OCI-LY7 (cell line): ENCODE measurements around the gene TRAPPC1. TPM values are rescaled to one million over a fixed set of nuclear protein-coding genes. Genes with fewer than 3 reads are reported as not detected.

Source experiments
- BruUV-seq: library from RNA; stranded (reverse); fragments of 400-500 nt; replicated peaks from 2 replicates; lab custom pipeline; 2021; lab: Mats Ljungman, UMichigan
- CTCF ChIA-PET: fragments of 300-600 bp; sonication (Branson Sonifier 250); formaldehyde crosslinking; loops from one replicate; lab custom pipeline; 2022; ENCODE audit warnings: antibody characterized with exemption; ENCODE audit not compliant: unreplicated experiment; lab: Charles Lee
- POLR2A ChIA-PET: fragments of 300-600 bp; sonication (Branson Sonifier 250); formaldehyde crosslinking; loops from one replicate; lab custom pipeline; 2022; ENCODE audit warnings: antibody characterized with exemption; lab: Charles Lee
- DNase-seq: peaks from one replicate; pipeline ENCODE4 v3.0.0-alpha.2; 2015; ENCODE audit warnings: low spot score
- H2AFZ ChIP-seq: fragments of 200-600 bp; sonication (generic), shearing (Covaris generic); 2 replicates; pipeline ENCODE4 v1.6.1; 2014; ENCODE audit warnings: mild to moderate bottlenecking, antibody characterized with exemption, low read length, moderate library complexity
- H3K27ac ChIP-seq: fragments of 200-600 bp; sonication (generic); 2 replicates; pipeline ENCODE4 v1.5.1; 2014; ENCODE audit warnings: mixed run types, low read depth, mild to moderate bottlenecking, moderate library complexity, low read length, inconsistent platforms; ENCODE audit not compliant: poor library complexity, severe bottlenecking
- H3K36me3 ChIP-seq: fragments of 200-600 bp; sonication (generic); 2 replicates; pipeline ENCODE4 v1.6.1; 2014; ENCODE audit warnings: mild to moderate bottlenecking, antibody characterized with exemption, low read length, moderate library complexity, mixed read lengths; ENCODE audit not compliant: insufficient read depth
- H3K4me1 ChIP-seq: fragments of 200-600 bp; sonication (generic); 2 replicates; pipeline ENCODE4 v1.5.1; 2014; ENCODE audit warnings: mild to moderate bottlenecking, low read length; ENCODE audit not compliant: insufficient read depth, poor library complexity, severe bottlenecking
- H3K4me2 ChIP-seq: fragments of 200-600 bp; sonication (generic); 2 replicates; pipeline ENCODE4 v1.6.1; 2014; ENCODE audit warnings: mild to moderate bottlenecking, low read length
- H3K4me3 ChIP-seq: fragments of 200-600 bp; sonication (generic); 2 replicates; pipeline ENCODE4 v1.5.1; 2014; ENCODE audit warnings: mild to moderate bottlenecking, low read depth, low read length; ENCODE audit not compliant: poor library complexity, severe bottlenecking
- H3K79me2 ChIP-seq: fragments of 200-600 bp; sonication (generic); 2 replicates; pipeline ENCODE4 v1.6.1; 2016; ENCODE audit warnings: low read depth, mild to moderate bottlenecking, low read length, moderate library complexity, mixed read lengths; ENCODE audit not compliant: insufficient read depth
- H3K9me2 ChIP-seq: fragments of 200-600 bp; sonication (generic); 2 replicates; pipeline ENCODE4 v1.6.1; 2016; ENCODE audit warnings: mild to moderate bottlenecking, low read length, mixed read lengths; ENCODE audit not compliant: insufficient read depth
- H3K9me3 ChIP-seq: fragments of 200-600 bp; sonication (generic); 2 replicates; pipeline ENCODE4 v1.6.1; 2014; ENCODE audit warnings: mild to moderate bottlenecking, mixed run types, low read length, mixed read lengths
- H4K20me1 ChIP-seq: fragments of 200-600 bp; sonication (generic); 2 replicates; pipeline ENCODE4 v1.6.1; 2014; ENCODE audit warnings: mild to moderate bottlenecking, antibody characterized with exemption, low read length, moderate library complexity, mixed read lengths; ENCODE audit not compliant: insufficient read depth
- EZH2phosphoT487 ChIP-seq: fragments of 200-600 bp; sonication (generic); IDR thresholded peaks from 2 replicates; pipeline ENCODE4 v1.6.1; 2018; ENCODE audit warnings: low read depth, borderline replicate concordance, mild to moderate bottlenecking, mixed run types, antibody characterized with exemption, low read length, moderate library complexity, mixed read lengths
- intact Hi-C: fragments of 100-400 bp; cut with micrococcal nuclease; formaldehyde crosslinking; loops from one replicate; pipeline ENCODE4 v1.10.0; 2022; ENCODE audit not compliant: unreplicated experiment
- total RNA-seq, 2 experiments: library from RNA; depleted of rRNA in 1 of 2; stranded (reverse); fragments of >200 nt in 1 of 2; shearing (Covaris generic) in 1 of 2; gene quantifications; 2 replicates each; pipeline ENCODE4 v1.2.3, GENCODE V29; 2014 to 2022
- TF ChIP-seq, protein P1 (sequence below): fragments of 200-600 bp; sonication (generic); conservative IDR thresholded peaks from 2 replicates; pipeline ENCODE4 v1.5.1; 2014; ENCODE audit warnings: mild to moderate bottlenecking, antibody characterized with exemption, low read length, moderate library complexity, mixed read lengths

The TRAPPC1 gene
- total RNA-seq, 2 experiments from 2014 or later, result 40.2 to 150 TPM

DNA sequence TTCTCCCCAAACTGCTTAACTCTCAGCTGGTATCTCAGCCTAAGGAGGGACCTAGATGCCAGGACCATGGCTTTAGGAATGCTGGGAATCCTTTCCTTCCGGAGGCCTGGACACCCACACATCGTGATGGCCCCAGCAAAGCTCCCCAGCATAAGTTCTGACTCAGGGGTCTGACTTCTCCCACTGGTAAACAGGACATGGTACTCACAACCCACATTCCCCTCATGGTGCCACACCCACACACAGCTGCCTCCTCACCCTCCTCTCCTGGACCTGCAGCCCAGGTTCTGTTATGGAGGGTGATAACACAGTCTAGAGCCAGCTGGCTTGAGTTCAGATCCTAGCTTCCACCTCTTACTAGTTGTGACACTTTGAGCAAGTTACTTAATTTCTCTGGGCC is 14.9 kb downstream of the TRAPPC1 start:
- H3K4me1 ChIP-seq, result peaks cover 36% of the 10 kb centered on the region
- POLR2A ChIA-PET, result interaction anchor here (1.2 to 2.1 kb wide), 3 partner anchors 15 to 22 kb away, joined by 4 to 5 read pairs (median 5); partner anchors contain the start of genes CNTROB and TRAPPC1
- peaks cover 18% of the 10 kb centered on the region; the same call in 1 of the 2 replicates for H3K36me3 ChIP-seq
- H3K9me3 ChIP-seq, result no peaks in the 10 kb centered on the region
- no peaks in the 10 kb centered on the region for H4K20me1 ChIP-seq
- peak overlapping the region; percentile 100; the same call in 1 of the 2 replicates for H3K4me2 ChIP-seq
- TF ChIP-seq, protein P1, sequence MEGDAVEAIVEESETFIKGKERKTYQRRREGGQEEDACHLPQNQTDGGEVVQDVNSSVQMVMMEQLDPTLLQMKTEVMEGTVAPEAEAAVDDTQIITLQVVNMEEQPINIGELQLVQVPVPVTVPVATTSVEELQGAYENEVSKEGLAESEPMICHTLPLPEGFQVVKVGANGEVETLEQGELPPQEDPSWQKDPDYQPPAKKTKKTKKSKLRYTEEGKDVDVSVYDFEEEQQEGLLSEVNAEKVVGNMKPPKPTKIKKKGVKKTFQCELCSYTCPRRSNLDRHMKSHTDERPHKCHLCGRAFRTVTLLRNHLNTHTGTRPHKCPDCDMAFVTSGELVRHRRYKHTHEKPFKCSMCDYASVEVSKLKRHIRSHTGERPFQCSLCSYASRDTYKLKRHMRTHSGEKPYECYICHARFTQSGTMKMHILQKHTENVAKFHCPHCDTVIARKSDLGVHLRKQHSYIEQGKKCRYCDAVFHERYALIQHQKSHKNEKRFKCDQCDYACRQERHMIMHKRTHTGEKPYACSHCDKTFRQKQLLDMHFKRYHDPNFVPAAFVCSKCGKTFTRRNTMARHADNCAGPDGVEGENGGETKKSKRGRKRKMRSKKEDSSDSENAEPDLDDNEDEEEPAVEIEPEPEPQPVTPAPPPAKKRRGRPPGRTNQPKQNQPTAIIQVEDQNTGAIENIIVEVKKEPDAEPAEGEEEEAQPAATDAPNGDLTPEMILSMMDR, result no peak
- no peak for TF ChIP-seq EZH2phosphoT487
- H3K4me3 ChIP-seq, result no peak overlapping the region
- H3K79me2 ChIP-seq, result no peaks in the 10 kb centered on the region
- no peak overlapping the region for H3K27ac ChIP-seq
- no TSS peak for BruUV-seq
- no peaks in the 10 kb centered on the region for H3K9me2 ChIP-seq
- DNase-seq, result no peak
- peak overlapping the region; percentile 81; the same call in 1 of the 2 replicates for H2AFZ ChIP-seq
- intact Hi-C loops, result no loop called here
- CTCF ChIA-PET, result interaction anchor here (1.8 kb wide), 1 partner anchor 72 kb away, joined by 4 read pairs; no protein-coding TSS in a partner anchor

DNA sequence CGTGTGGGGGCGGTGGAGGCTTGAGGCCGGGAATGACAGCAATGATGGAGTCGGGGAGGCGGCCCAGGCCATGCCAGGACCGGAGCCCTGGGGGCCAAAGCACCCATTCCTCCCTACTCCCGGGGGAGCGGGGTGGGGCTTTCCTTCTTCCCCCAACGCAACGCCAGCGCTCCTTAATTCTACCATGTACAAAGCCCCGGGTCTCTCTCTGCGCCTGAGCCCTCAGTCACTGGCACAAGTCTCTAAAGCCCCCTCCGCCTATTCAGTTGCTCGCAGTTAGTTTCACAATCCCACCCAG is 15.4 kb downstream of the TRAPPC1 start:
- Histone ChIP-seq H3K4me2 (peak overlapping the region; percentile 100), H3K79me2 (no peaks in the 10 kb centered on the region), H3K36me3 (peaks cover 23% of the 10 kb centered on the region), H3K27ac (no peak overlapping the region), H3K4me3 (peak overlapping the region; percentile 76), H3K9me3 (no peaks in the 10 kb centered on the region), H3K4me1 (peaks cover 39% of the 10 kb centered on the region), H2AFZ (peak overlapping the region; percentile 81), H4K20me1 (no peaks in the 10 kb centered on the region), H3K9me2 (no peaks in the 10 kb centered on the region)
- no TSS peak for BruUV-seq
- ChIA-PET CTCF (interaction anchor here (1.8 kb wide), 1 partner anchor 72 kb away, joined by 4 read pairs; no protein-coding TSS in a partner anchor), POLR2A (interaction anchor here (1.2 to 2.1 kb wide), 2 partner anchors 15 to 17 kb away, joined by 5 read pairs; partner anchors contain the start of genes CNTROB and TRAPPC1)
- TF ChIP-seq, protein P1, result no peak
- TF ChIP-seq EZH2phosphoT487, result no peak
- intact Hi-C loops, result no loop called here
- DNase-seq, result no peak
